GM19035 (cell line): ENCODE measurements around the gene ASPSCR1.

Source experiments
- ATAC-seq: cut with Tn5 transposase; IDR thresholded peaks from one replicate; pipeline ENCODE4 v1.9.1; 2021; ENCODE audit not compliant: unreplicated experiment

Gene ASPSCR1

DNA sequence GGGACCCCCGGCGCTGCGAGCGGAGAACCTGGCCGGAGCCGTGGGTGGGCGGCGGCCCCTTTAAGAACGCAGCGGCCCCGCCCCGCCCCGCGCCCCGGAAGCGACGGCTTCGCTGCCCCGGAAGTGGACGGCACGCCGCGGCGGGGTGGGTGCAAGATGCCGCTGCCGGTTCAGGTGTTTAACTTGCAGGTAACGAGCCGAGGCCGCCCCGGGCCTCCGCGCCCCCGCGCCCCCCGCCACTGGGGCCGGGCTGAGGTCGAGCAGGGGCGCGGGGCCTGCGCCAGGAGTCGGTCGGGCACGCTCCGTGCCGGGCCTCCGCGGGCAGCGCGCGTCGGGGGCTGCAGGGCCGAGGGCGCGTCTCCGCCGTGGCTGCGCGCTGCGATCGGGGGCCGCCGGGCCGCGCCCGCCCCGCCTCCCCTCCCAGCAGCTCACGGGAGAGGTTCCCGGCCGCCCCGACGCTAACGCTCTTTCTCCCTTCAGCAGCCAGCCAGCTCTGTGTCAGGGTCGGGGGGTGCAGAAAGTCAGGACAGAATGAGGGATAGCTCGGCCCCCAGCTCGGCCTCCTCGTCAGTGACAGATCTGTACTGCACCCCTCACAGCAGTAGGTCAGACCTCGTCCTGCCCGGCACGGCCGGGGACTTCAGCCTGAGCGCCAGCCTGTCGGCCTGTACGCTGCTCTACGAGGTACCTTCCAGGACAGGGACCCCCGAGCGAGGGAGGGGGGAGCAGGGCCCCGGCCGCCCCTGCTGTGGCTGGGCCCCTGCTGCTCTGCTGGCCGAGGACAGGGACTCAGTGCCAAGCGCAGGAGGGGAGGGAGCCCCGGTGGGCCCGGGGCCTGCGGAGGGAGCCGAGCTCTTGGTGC lies 74.6 kb downstream of the ASPSCR1 start, which contains the start of the genes GPS1 and RFNG:
Gene GPS1, plus strand, starts transcription at position 123 of the 862 bp plus-strand sequence. Its CDS starts 34 bp downstream, at position 157.
Gene RFNG, minus strand, starts transcription at position 36 of the 862 bp plus-strand sequence. CDS start 45 bp downstream, outside the sequence.
- peak; percentile 68 for ATAC-seq

GRCh38 chr17:82052638-82053059 lies 75.2 kb downstream of the ASPSCR1 start:
- ATAC-seq = no peak

DNA sequence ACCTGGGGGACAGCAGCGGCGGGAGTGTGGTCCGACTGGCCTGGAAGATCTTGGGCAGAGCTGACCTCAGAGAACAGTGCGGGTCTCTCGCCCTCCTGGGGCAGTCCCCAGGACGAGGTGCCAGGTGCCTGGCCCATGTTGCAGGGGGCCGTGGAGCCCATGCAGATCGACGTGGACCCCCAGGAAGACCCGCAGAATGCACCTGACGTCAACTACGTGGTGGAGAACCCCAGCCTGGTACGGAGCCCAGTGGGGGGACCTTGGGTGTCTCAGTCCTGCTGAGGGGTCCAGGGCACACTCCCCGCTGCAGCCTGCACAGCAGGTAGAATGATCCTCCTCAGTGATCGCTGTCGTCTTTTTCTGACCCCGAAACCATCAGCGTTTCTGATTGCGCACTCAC lies 75.7 kb downstream of the ASPSCR1 start:
- ATAC-seq = no peak

DNA sequence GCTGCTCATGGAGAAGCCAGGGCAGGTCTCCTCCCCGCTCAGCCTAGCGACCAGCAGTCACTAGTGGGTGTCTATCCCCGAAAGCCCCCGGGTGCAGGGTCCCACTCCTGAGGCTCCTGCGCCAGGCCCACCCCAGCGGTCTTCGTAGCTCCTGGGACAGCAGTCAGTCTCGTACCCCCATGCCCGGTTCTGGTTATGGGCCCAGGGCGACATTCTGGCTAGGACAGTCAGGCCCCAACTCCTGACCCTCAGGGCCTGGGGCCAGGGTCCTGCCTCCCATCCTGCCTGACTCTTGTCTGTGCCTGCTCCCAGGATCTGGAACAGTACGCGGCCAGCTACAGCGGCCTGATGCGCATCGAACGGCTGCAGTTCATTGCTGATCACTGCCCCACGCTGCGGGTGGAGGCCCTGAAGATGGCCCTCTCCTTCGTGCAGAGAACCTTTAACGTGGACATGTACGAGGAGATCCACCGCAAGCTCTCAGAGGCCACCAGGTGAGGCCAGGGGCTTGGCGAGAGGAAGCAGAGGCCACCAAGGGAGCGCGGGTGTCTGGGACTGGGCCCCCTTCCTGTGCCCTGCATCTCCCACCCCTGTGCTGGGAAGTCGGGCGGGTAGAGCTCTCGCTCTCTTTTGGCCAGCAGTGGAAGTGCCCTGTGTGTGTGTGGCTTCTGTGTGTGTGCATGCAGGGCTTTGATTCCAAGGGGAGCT lies 76.3 kb downstream of the ASPSCR1 start:
- ATAC-seq = no peak

GRCh38 chr17:82054351-82055022 lies 77.1 kb downstream of the ASPSCR1 start:
- no peak for ATAC-seq

DNA sequence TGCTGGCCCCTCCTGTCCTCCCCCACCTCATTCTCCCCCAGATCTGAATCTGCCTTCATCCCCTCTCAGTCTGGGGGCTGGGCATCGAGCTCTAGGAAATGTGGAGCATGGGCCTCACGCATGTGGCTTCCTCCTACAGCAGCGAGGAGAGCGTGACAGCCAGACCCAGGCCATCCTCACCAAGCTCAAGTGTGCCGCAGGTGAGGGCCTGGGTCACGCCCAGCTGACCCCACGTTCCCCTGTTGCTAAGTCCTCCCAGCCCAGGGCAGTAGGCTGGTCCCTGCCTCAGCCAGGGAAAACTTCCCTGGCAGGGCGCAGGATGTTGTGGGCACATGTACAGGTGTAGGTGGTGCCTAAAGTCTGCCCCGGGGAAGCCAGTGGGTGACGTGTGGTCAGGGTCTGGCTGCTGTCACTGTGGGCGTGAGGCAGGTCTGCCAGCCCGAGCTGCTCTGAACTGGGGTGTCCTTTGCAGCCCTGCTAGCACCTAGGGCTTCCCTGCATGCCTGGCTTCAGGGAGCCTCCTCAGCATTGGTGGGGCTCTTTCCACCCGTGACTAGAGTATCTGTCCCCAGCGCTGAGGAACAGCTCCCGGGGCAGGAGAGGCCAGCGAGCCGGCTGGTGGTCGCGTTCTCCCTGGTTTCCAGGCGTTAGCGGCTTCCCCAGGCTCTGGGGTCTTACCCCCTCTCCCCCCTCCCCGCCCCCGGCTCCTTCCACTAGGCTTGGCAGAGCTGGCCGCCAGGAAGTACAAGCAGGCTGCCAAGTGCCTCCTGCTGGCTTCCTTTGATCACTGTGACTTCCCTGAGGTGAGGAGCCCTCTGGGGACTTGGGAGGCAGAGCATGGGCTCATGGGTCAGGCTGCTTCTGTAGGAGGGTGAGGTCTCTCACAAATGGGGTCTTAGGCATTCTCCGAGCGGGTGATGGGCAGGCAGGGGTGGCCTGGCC lies 77.9 kb downstream of the ASPSCR1 start:
- ATAC-seq = no peak

DNA sequence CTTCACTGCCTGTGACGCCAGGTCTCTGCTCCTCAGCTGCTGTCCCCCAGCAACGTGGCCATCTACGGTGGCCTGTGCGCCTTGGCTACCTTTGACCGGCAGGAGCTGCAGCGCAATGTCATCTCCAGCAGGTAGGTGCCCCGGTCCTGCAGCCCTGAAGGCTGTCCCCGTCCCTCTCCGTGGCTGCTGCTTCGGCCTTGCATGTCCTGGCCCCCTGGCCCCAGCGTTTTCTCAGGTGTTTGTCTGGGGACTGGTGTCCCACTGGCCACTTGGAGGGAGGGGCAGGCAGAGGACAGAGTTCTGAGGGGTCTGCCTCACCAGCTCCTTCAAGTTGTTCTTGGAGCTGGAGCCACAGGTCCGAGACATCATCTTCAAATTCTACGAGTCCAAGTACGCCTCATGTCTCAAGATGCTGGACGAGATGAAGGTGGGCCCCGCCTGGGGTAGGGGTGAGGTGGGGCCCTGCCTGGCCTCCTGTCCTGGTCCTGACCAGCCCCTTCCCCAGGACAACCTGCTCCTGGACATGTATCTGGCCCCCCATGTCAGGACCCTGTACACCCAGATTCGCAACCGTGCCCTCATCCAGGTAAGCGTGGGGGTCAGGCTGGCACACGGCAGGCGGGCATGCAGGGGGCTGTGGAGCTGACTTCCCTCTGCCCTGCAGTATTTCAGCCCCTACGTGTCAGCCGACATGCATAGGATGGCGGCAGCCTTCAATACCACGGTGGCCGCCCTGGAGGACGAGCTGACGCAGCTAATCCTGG lies 78.7 kb downstream of the ASPSCR1 start:
- no peak for ATAC-seq

- no peak for ATAC-seq
Measured at GRCh38 chr17:82056729-82057621, 79.5 kb downstream of the ASPSCR1 start.

DNA sequence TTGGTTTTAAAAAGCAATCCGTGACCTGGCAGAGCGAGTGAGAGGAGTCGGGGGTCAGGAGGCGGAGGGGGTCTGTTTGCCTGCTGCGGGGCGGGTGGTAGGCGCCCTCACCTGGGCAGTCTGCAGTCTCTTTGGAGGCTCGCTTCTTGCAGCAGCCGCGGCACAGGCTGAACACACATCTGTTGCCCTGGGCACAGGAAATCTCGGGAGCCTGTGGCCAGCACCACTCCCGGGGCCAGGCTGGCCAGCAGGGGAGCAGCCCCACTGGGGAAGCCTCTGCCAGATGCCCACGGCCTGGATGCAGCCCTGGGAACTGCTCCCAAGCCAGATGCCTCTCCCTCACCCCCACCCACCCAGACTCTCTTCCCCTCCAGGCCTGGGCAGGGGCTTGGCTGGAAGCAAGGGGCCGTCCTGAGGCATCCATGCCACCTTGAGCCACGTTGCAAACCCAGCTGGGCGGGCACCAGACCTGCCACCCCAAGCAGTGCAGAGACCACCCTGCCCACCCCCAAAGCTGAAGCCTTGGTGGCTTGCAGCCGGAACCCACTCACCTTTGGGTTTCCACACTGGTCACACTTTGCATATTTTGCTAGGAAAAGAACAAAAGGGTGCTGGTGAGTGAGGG lies 80.9 kb downstream of the ASPSCR1 start:
- no peak for ATAC-seq

- no peak for ATAC-seq
Measured at GRCh38 chr17:82058855-82059249, 81.4 kb downstream of the ASPSCR1 start.

GRCh38 chr17:82059272-82060000 lies 82.0 kb downstream of the ASPSCR1 start:
- no peak for ATAC-seq

- ATAC-seq = no peak
Measured at GRCh38 chr17:82060001-82060380, 82.6 kb downstream of the ASPSCR1 start.

GRCh38 chr17:82060614-82061013 lies 83.2 kb downstream of the ASPSCR1 start:
- ATAC-seq = no peak

- no peak for ATAC-seq
Measured at GRCh38 chr17:82061047-82061925, 83.9 kb downstream of the ASPSCR1 start.

DNA sequence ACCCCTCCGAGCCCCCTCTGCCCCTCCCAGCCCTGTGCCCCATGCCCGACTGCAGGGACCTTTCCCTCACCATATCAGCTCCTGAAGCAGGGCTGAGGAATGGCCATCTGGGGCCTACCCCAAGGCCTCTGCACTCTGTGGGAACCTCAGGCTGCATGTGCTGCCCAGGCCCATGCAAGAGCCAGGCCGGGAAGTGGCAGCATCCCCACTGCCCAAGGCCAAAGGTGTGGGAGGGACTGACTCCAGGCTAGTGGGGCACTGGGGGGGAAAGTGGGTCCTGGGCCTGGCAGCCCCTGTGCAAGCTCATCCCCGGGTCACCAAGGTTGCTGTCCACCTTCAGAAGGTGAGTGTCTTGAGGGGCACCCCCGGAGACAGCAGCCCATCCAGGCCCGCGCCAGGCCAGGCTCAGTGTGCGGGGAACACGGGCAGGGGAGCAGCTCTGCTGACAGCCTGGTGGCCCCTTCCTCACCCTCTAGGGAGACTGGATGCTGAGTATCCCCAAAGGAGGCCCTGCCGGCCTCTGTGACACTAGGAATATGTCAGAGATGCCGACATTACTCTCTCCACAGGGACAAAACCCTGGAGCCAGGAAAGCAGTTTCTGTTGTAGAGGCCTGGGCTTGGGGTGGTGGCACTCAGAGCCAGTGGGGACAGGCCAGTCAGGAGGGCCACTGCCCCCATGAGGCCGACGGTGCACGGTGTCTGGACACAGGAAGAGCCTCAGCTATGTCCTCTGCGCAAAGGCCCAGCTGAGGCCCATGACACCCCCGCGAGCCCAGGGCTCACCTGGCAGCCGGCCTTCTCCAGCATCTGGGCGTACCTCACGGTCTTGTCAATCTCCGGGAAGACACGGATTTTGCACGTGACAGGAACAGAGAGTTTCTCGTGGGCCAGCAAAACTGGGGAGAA lies 84.9 kb downstream of the ASPSCR1 start:
- ATAC-seq = no peak

GRCh38 chr17:82062984-82063368 lies 85.5 kb downstream of the ASPSCR1 start:
- no peak for ATAC-seq
